ENCODE results near the gene CFAP97D2.

The CFAP97D2 gene

GRCh38 chr13:114167885-114168284 lies 11.2 kb upstream of the CFAP97D2 start:
- Histone ChIP-seq H3K36me3 (ENCODE audit: control insufficient read depth in 1 of 2, insufficient read depth in 2 of 2, low read depth in 1 of 2, low read length in 2 of 2) (no peaks in the 10 kb centered on the region), H2AFZ (ENCODE audit: low read depth, low read length) (no peak overlapping the region), H2AK5ac (ENCODE audit: low read length, severe bottlenecking) (no peak overlapping the region), H3K4me2 (ENCODE audit: low read length, poor library complexity, severe bottlenecking) (no peak overlapping the region), H2BK5ac (ENCODE audit: low read depth, low read length, poor library complexity, severe bottlenecking) (no peak overlapping the region), H2BK120ac (ENCODE audit: low read depth, low read length) (no peak overlapping the region), H3K9me3 (ENCODE audit: control insufficient read depth, low read length) (no peaks in the 10 kb centered on the region), H3K4me1 (ENCODE audit: control insufficient read depth, insufficient read depth, low read depth, low read length) (no peaks in the 10 kb centered on the region), H3K27ac (ENCODE audit: low read length, poor library complexity, severe bottlenecking) (no peak overlapping the region), H2BK15ac (ENCODE audit: low read depth, poor library complexity, severe bottlenecking) (no peak overlapping the region), H3K23ac (ENCODE audit: low read length in 2 of 2) (no peak overlapping the region), H3K79me1 (replicated peaks; ENCODE audit: low read length, poor library complexity, severe bottlenecking) (no peaks in the 10 kb centered on the region), H3K9ac (ENCODE audit: low read length) (no peak overlapping the region), H3K4me3 (ENCODE audit: insufficient read depth in 1 of 2, low read depth in 1 of 2, low read length in 2 of 2) (no peak overlapping the region), H3K4ac (ENCODE audit: low read depth in 1 of 2, low read length in 2 of 2) (no peak overlapping the region), H3K14ac (ENCODE audit: low read length in 2 of 2) (no peak overlapping the region), H2BK12ac (ENCODE audit: low read length in 2 of 2) (no peak overlapping the region), H4K8ac (ENCODE audit: low read length) (no peak overlapping the region), H3K27me3 (ENCODE audit: control insufficient read depth in 1 of 2, insufficient read depth in 1 of 2, low read length in 2 of 2) (peaks cover 24 to 29% of the 10 kb centered on the region in 2 experiments), H4K91ac (ENCODE audit: low read length) (no peak overlapping the region), H3K18ac (ENCODE audit: low read depth in 1 of 2, low read length in 2 of 2) (no peak overlapping the region)
- 96% methylated on average over 3 of the region's 5 CpGs for WGBS
- no peak for DNase-seq

DNA sequence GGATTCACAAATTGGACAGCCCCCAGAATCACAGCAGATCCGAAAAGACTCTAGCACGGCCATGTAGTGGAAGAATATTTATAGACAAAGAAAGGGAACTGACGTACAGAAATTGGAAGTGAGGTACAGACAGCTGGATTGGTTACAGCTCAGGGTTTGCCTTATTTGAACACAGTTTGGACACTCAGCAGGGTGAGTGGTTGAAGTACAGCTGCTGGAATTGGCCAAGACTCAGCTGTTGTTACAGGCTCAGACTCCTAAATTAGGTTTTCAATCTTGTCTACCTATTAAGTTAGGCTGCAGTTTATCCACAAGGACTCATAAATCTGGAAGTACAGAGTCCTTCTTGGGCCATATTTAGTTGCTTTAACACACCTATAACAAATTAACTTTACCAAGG lies 5.8 kb upstream of the CFAP97D2 start:
- Histone ChIP-seq H2BK15ac (ENCODE audit: low read depth, poor library complexity, severe bottlenecking) (no peak overlapping the region), H2AFZ (ENCODE audit: low read depth, low read length) (no peak overlapping the region), H4K91ac (ENCODE audit: low read length) (no peak overlapping the region), H3K18ac (ENCODE audit: low read depth in 1 of 2, low read length in 2 of 2) (no peak overlapping the region), H2AK5ac (ENCODE audit: low read length, severe bottlenecking) (no peak overlapping the region), H3K9me3 (ENCODE audit: control insufficient read depth, low read length) (no peaks in the 10 kb centered on the region), H3K27ac (ENCODE audit: low read length, poor library complexity, severe bottlenecking) (no peak overlapping the region), H3K27me3 (ENCODE audit: control insufficient read depth in 1 of 2, insufficient read depth in 1 of 2, low read length in 2 of 2) (peaks cover 2 to 16% of the 10 kb centered on the region in 2 experiments), H3K4ac (ENCODE audit: low read depth in 1 of 2, low read length in 2 of 2) (no peak overlapping the region), H3K36me3 (ENCODE audit: control insufficient read depth in 1 of 2, insufficient read depth in 2 of 2, low read depth in 1 of 2, low read length in 2 of 2) (no peaks in the 10 kb centered on the region), H3K4me1 (ENCODE audit: control insufficient read depth, insufficient read depth, low read depth, low read length) (no peaks in the 10 kb centered on the region), H3K4me3 (ENCODE audit: insufficient read depth in 1 of 2, low read depth in 1 of 2, low read length in 2 of 2) (no peak overlapping the region), H3K9ac (ENCODE audit: low read length) (no peak overlapping the region), H2BK120ac (ENCODE audit: low read depth, low read length) (no peak overlapping the region), H2BK5ac (ENCODE audit: low read depth, low read length, poor library complexity, severe bottlenecking) (no peak overlapping the region), H3K23ac (ENCODE audit: low read length in 2 of 2) (no peak overlapping the region), H4K8ac (ENCODE audit: low read length) (no peak overlapping the region), H2BK12ac (ENCODE audit: low read length in 2 of 2) (no peak overlapping the region), H3K79me1 (replicated peaks; ENCODE audit: low read length, poor library complexity, severe bottlenecking) (no peaks in the 10 kb centered on the region), H3K14ac (ENCODE audit: low read length in 2 of 2) (no peak overlapping the region), H3K4me2 (ENCODE audit: low read length, poor library complexity, severe bottlenecking) (no peak overlapping the region)
- no peak for DNase-seq
- WGBS: 90% methylated on average over 3 of the region's 3 CpGs

- Histone ChIP-seq H3K27ac (ENCODE audit: low read length, poor library complexity, severe bottlenecking) (no peak overlapping the region), H2BK120ac (ENCODE audit: low read depth, low read length) (no peak overlapping the region), H3K18ac (ENCODE audit: low read depth in 1 of 2, low read length in 2 of 2) (no peak overlapping the region), H3K9me3 (ENCODE audit: control insufficient read depth, low read length) (no peaks in the 10 kb centered on the region), H4K8ac (ENCODE audit: low read length) (no peak overlapping the region), H3K36me3 (ENCODE audit: control insufficient read depth in 1 of 2, insufficient read depth in 2 of 2, low read depth in 1 of 2, low read length in 2 of 2) (no peaks in the 10 kb centered on the region), H2BK12ac (ENCODE audit: low read length in 2 of 2) (no peak overlapping the region), H3K4me2 (ENCODE audit: low read length, poor library complexity, severe bottlenecking) (no peak overlapping the region), H2BK15ac (ENCODE audit: low read depth, poor library complexity, severe bottlenecking) (no peak overlapping the region), H3K9ac (ENCODE audit: low read length) (no peak overlapping the region), H3K4me1 (ENCODE audit: control insufficient read depth, insufficient read depth, low read depth, low read length) (no peaks in the 10 kb centered on the region), H2BK5ac (ENCODE audit: low read depth, low read length, poor library complexity, severe bottlenecking) (no peak overlapping the region), H3K23ac (ENCODE audit: low read length in 2 of 2) (no peak overlapping the region), H3K4ac (ENCODE audit: low read depth in 1 of 2, low read length in 2 of 2) (no peak overlapping the region), H3K27me3 (ENCODE audit: control insufficient read depth in 1 of 2, insufficient read depth in 1 of 2, low read length in 2 of 2) (peaks cover 6 to 20% of the 10 kb centered on the region in 2 experiments), H4K91ac (ENCODE audit: low read length) (no peak overlapping the region), H2AK5ac (ENCODE audit: low read length, severe bottlenecking) (no peak overlapping the region), H3K4me3 (ENCODE audit: insufficient read depth in 1 of 2, low read depth in 1 of 2, low read length in 2 of 2) (no peak overlapping the region), H3K79me1 (replicated peaks; ENCODE audit: low read length, poor library complexity, severe bottlenecking) (no peaks in the 10 kb centered on the region), H2AFZ (ENCODE audit: low read depth, low read length) (no peak overlapping the region), H3K14ac (ENCODE audit: low read length in 2 of 2) (no peak overlapping the region)
- 57% methylated on average over 1 of the region's 1 CpG for WGBS
- peak; percentile 69 for DNase-seq
Observed at GRCh38 chr13:114173745-114174144, 5.3 kb upstream of the CFAP97D2 start.

DNA sequence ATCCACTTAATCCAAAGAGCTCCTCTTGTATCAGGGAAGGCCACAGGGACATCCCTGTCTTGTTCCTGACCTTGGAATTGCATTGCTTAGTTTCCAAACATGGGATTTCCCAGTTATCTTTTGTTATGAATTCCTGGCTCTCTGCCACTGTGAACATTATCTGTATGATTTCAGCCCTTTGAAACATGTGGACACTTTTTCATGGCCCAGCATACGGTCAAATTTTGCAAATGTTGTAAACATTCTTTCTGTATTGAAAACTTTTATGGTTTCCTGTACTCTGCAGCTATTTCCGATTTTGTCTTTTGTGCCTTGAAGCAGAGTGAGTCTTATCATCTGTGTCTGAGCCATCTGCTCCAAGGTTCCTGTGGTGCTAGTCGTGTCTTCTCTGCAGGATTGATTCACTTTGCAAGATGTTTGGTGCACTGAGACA lies 4.5 kb upstream of the CFAP97D2 start:
- Histone ChIP-seq H3K9ac (ENCODE audit: low read length) (no peak overlapping the region), H3K27ac (ENCODE audit: low read length, poor library complexity, severe bottlenecking) (no peak overlapping the region), H3K9me3 (ENCODE audit: control insufficient read depth, low read length) (no peaks in the 10 kb centered on the region), H3K18ac (ENCODE audit: low read depth in 1 of 2, low read length in 2 of 2) (no peak overlapping the region), H3K4ac (ENCODE audit: low read depth in 1 of 2, low read length in 2 of 2) (no peak overlapping the region), H2BK5ac (ENCODE audit: low read depth, low read length, poor library complexity, severe bottlenecking) (no peak overlapping the region), H2BK15ac (ENCODE audit: low read depth, poor library complexity, severe bottlenecking) (no peak overlapping the region), H3K27me3 (ENCODE audit: control insufficient read depth in 1 of 2, insufficient read depth in 1 of 2, low read length in 2 of 2) (peaks cover 11 to 28% of the 10 kb centered on the region in 2 experiments), H2AFZ (ENCODE audit: low read depth, low read length) (no peak overlapping the region), H3K4me3 (ENCODE audit: insufficient read depth in 1 of 2, low read depth in 1 of 2, low read length in 2 of 2) (no peak overlapping the region), H3K79me1 (replicated peaks; ENCODE audit: low read length, poor library complexity, severe bottlenecking) (no peaks in the 10 kb centered on the region), H3K14ac (ENCODE audit: low read length in 2 of 2) (no peak overlapping the region), H3K4me2 (ENCODE audit: low read length, poor library complexity, severe bottlenecking) (no peak overlapping the region), H2BK120ac (ENCODE audit: low read depth, low read length) (no peak overlapping the region), H3K4me1 (ENCODE audit: control insufficient read depth, insufficient read depth, low read depth, low read length) (peaks cover 2% of the 10 kb centered on the region), H4K8ac (ENCODE audit: low read length) (no peak overlapping the region), H3K36me3 (ENCODE audit: control insufficient read depth in 1 of 2, insufficient read depth in 2 of 2, low read depth in 1 of 2, low read length in 2 of 2) (no peaks in the 10 kb centered on the region), H4K91ac (ENCODE audit: low read length) (no peak overlapping the region), H3K23ac (ENCODE audit: low read length in 2 of 2) (no peak overlapping the region), H2AK5ac (ENCODE audit: low read length, severe bottlenecking) (no peak overlapping the region), H2BK12ac (ENCODE audit: low read length in 2 of 2) (no peak overlapping the region)
- WGBS: 69% methylated on average over 3 of the region's 3 CpGs
- DNase-seq: peak; percentile 53
